DND-41 (cell line): ENCODE data around the gene GPC6.

Source experiments
- CTCF ChIP-seq: IDR thresholded peaks from 2 replicates; pipeline ENCODE4 v1.5.1; 2012; ENCODE audit warnings: borderline replicate concordance, low read length, moderate library complexity, mild to moderate bottlenecking; ENCODE audit not compliant: poor library complexity, severe bottlenecking; ENCODE audit errors: extremely low read depth
- EZH2 ChIP-seq: IDR thresholded peaks from 3 replicates; pipeline ENCODE4 v1.6.1; 2012; ENCODE audit warnings: borderline replicate concordance, low read depth, mild to moderate bottlenecking, moderate library complexity, low read length, inconsistent platforms; ENCODE audit not compliant: severe bottlenecking

GRCh38 chr13:94394723-94395122, 1168.1 kb downstream of the GPC6 start:
- TF ChIP-seq CTCF: no peak
- TF ChIP-seq EZH2: no peak
